A549 (cell line): ENCODE measurements around the gene CFAP157. TPM values are rescaled to one million over a fixed set of nuclear protein-coding genes. Genes with fewer than 3 reads are reported as not detected.

Experiments
- ATAC-seq, 2 experiments: fragments of 200-7000 bp in 1 of 2; fragments of >200 bp in 1 of 2; cut with Nextera tagmentation in 1 of 2; cut with Tn5 transposase in 1 of 2; 3 replicates each; pipeline versions ENCODE4 v1.8.0 to v1.9.1; 2018 to 2020; ENCODE audit warnings: mild to moderate bottlenecking in 1 of 2, moderate library complexity in 1 of 2
- CTCF ChIA-PET: fragments of 300-600 bp; sonication (Branson Sonifier 250); formaldehyde crosslinking; extraction: SDS; loops from one replicate; lab custom pipeline; 2021; ENCODE audit warnings: antibody characterized with exemption, inconsistent platforms; lab: Yijun Ruan, JAX
- POLR2A ChIA-PET: fragments of 350-600 bp; formaldehyde crosslinking; extraction: SDS; loops from one replicate; lab custom pipeline; 2021; ENCODE audit warnings: antibody characterized with exemption, inconsistent platforms; lab: Yijun Ruan, JAX
- DNase-seq, 2 experiments: peaks; one replicate each; pipeline versions ENCODE4 v3.0.0 to v3.0.0-alpha.2; 2011 to 2016; ENCODE audit warnings: low read depth in 1 of 2, low spot score in 1 of 2
- FAIRE-seq: peaks from 2 replicates; lab custom pipeline; 2011; peaks lifted over from hg19 to GRCh38; lab: Jason Lieb, UNC
- H3K27ac ChIP-seq, 2 experiments: fragments of >200 bp; sonication (Bioruptor Twin); formaldehyde crosslinking; 3 replicates each; pipeline ENCODE4 v1.5.1; 2016 to 2017
- H3K4me1 ChIP-seq: fragments of >200 bp; sonication (Bioruptor Twin); formaldehyde crosslinking; 3 replicates; pipeline ENCODE4 v1.6.1; 2016
- H3K4me2 ChIP-seq: fragments of >200 bp; sonication (Bioruptor Twin); formaldehyde crosslinking; 3 replicates; pipeline ENCODE4 v1.6.1; 2016
- H3K4me3 ChIP-seq: fragments of >200 bp; sonication (Bioruptor Twin); formaldehyde crosslinking; 3 replicates; pipeline ENCODE4 v1.5.1; 2016
- H3K9me3 ChIP-seq: fragments of >200 bp; sonication (Bioruptor Twin); formaldehyde crosslinking; 3 replicates; pipeline ENCODE4 v1.6.1; 2016
- CBX8 ChIP-seq: fragments of 200-600 bp; sonication (generic); IDR thresholded peaks from 2 replicates; pipeline ENCODE4 v1.6.1; 2016
- CEBPB ChIP-seq, 2 experiments: fragments of >200 bp in 1 of 2; sonication (Bioruptor Twin) in 1 of 2; formaldehyde crosslinking in 1 of 2; IDR thresholded peaks; 2 replicates each; pipeline ENCODE4 v1.6.1; 2012 to 2016
- EHMT2 ChIP-seq: fragments of 200-600 bp; sonication (generic); IDR thresholded peaks from 2 replicates; pipeline ENCODE4 v1.6.1; 2016; ENCODE audit warnings: antibody characterized with exemption, low read depth, mild to moderate bottlenecking, moderate library complexity
- EP300 ChIP-seq, 2 experiments: fragments of >200 bp; sonication (Bioruptor Twin); formaldehyde crosslinking; IDR thresholded peaks; 2 replicates in 1 of 2; 3 replicates in 1 of 2; pipeline ENCODE4 v1.6.1; 2016 to 2017
- FOSB ChIP-seq: fragments of 250-450 bp; sonication (Bioruptor Pico); IDR thresholded peaks from 2 replicates; pipeline ENCODE4 v1.5.0; 2020; ENCODE audit warnings: mild to moderate bottlenecking, moderate library complexity
- FOSL2 ChIP-seq, 2 experiments: fragments of 450-650 bp in 1 of 2; fragments of >200 bp in 1 of 2; sonication (Bioruptor Twin) in 1 of 2; formaldehyde crosslinking; IDR thresholded peaks; 2 replicates each; pipeline versions ENCODE4 v1.5.0 to v1.6.1; 2016 to 2020; ENCODE audit warnings: mild to moderate bottlenecking in 1 of 2, moderate library complexity in 1 of 2
- KDM1A ChIP-seq: fragments of 200-600 bp; sonication (generic); IDR thresholded peaks from 2 replicates; pipeline ENCODE4 v1.6.1; 2016; ENCODE audit warnings: low read depth, mild to moderate bottlenecking
- KDM5A ChIP-seq: fragments of 200-600 bp; sonication (generic); IDR thresholded peaks from 2 replicates; pipeline ENCODE4 v1.6.1; 2016; ENCODE audit warnings: antibody characterized with exemption, mild to moderate bottlenecking
- MAFK ChIP-seq: fragments of 450-650 bp; IDR thresholded peaks from 2 replicates; pipeline ENCODE4 v1.6.1; 2014; ENCODE audit not compliant: partially characterized antibody
- MYC ChIP-seq: IDR thresholded peaks from 2 replicates; pipeline ENCODE4 v1.6.1; 2012; ENCODE audit warnings: mild to moderate bottlenecking, inconsistent platforms, low read length, improper control_type of control experiment, borderline replicate concordance
- NPAS2 ChIP-seq: fragments of 250-450 bp; sonication (Bioruptor Pico); IDR thresholded peaks from 2 replicates; pipeline ENCODE4 v1.8.0; 2022; ENCODE audit warnings: mild to moderate bottlenecking, moderate library complexity, borderline replicate concordance
- PHF8 ChIP-seq: fragments of 200-600 bp; sonication (generic); IDR thresholded peaks from 2 replicates; pipeline ENCODE4 v1.6.1; 2016; ENCODE audit warnings: low read depth, mild to moderate bottlenecking, antibody characterized with exemption, moderate library complexity, borderline replicate concordance
- POLR2A ChIP-seq: IDR thresholded peaks from 2 replicates; pipeline ENCODE4 v1.6.1; 2012; ENCODE audit warnings: mild to moderate bottlenecking, low read length
- POLR2AphosphoS2 ChIP-seq: conservative IDR thresholded peaks from 2 replicates; pipeline ENCODE4 v1.6.1; 2012; ENCODE audit warnings: low read length, improper control_type of control experiment, inconsistent platforms
- RAD21 ChIP-seq, 2 experiments: fragments of >200 bp in 1 of 2; sonication (Bioruptor Twin) in 1 of 2; formaldehyde crosslinking in 1 of 2; IDR thresholded peaks in 1 of 2; conservative IDR thresholded peaks in 1 of 2; 2 replicates in 1 of 2; 3 replicates in 1 of 2; pipeline ENCODE4 v1.6.1; 2012 to 2018; ENCODE audit warnings: inconsistent platforms in 1 of 2
- RARB ChIP-seq: fragments of 250-450 bp; sonication (Bioruptor Pico); IDR thresholded peaks from 2 replicates; pipeline ENCODE4 v1.8.0; 2021; ENCODE audit warnings: mild to moderate bottlenecking, moderate library complexity
- SREBF2 ChIP-seq: fragments of 450-650 bp; IDR thresholded peaks from 2 replicates; pipeline ENCODE4 v1.6.1; 2014; ENCODE audit warnings: mild to moderate bottlenecking, moderate library complexity
- ZSCAN20 ChIP-seq: fragments of 250-450 bp; sonication (Bioruptor Pico); IDR thresholded peaks from 2 replicates; pipeline ENCODE4 v1.8.0; 2022; ENCODE audit warnings: mild to moderate bottlenecking, moderate library complexity
- WGBS: methylation state at CpG from one replicate; pipeline ENCODE4 v1.1.6; 2017; ENCODE audit errors: missing lambda C conversion rate; 5-methylcytosine and 5-hydroxymethylcytosine counted together
- polyA plus RNA-seq, 4 experiments: library from polyadenylated mRNA; depleted of rRNA in 3 of 4; stranded (reverse); fragments of >200 nt; fragmentation: RNase III in 1 of 4; extraction: RNeasy Plus Mini Kit Qiagen cat#74134 plus additional on column Dnase treatment in 1 of 4; gene quantifications; 2 replicates in 3 of 4; 3 replicates in 1 of 4; pipeline ENCODE4 v1.2.3, GENCODE V29; 2011 to 2017
- TF ChIP-seq, protein P1 (sequence below): fragments of 150-350 bp; IDR thresholded peaks from 2 replicates; pipeline ENCODE4 v1.6.1; 2014; ENCODE audit warnings: low read depth, mild to moderate bottlenecking, low read length
- TF ChIP-seq, protein P2 (sequence below): IDR thresholded peaks from 2 replicates; pipeline ENCODE4 v1.6.1; 2012; ENCODE audit warnings: low read depth, borderline replicate concordance
- TF ChIP-seq, protein P3 (sequence below): fragments of 250-450 bp; sonication (Bioruptor Pico); IDR thresholded peaks from 2 replicates; pipeline ENCODE4 v1.5.0; 2020; ENCODE audit warnings: low read depth, mild to moderate bottlenecking, moderate library complexity

The CFAP157 gene
- polyA plus RNA-seq, 2 of the 4 experiments (the other 2 are of a cell fraction): 0.04 TPM

DNA sequence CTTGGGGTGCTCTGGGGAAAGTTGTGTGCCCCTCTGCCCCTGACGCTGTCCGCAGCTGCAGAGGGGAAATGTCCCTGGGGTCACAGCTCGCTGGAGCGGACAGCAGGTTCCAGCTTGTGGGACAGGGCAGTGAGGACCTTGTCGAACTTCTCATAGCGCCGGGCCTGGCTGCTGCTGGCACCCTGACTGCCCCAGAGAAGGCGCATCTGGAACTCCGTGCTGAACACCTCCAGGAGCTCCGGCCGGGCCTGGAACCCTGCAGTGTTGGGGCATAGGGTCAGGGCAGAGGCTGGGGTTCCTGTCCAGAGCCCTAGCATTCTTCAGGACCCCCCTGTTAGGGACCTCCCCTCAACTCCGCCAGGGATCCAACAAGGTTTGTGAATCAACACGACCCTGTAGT is 31.9 kb downstream of the CFAP157 start (continued):
- TF ChIP-seq FOSL2 (IDR thresholded peaks at IDR 0.05) (no peak), FOSL2 (CRISPR knock-in tag; IDR thresholded peaks at IDR 0.05) (no peak), SREBF2 (no peak), RARB (CRISPR knock-in tag) (no peak), ZSCAN20 (CRISPR knock-in tag) (no peak), CEBPB (IDR thresholded peaks at IDR 0.05) (no peak), RAD21 (conservative IDR thresholded peaks at IDR 0.05 in 1 of 2, IDR thresholded peaks at IDR 0.05 in 1 of 2) (no peak)
- TF ChIP-seq, protein P1, sequence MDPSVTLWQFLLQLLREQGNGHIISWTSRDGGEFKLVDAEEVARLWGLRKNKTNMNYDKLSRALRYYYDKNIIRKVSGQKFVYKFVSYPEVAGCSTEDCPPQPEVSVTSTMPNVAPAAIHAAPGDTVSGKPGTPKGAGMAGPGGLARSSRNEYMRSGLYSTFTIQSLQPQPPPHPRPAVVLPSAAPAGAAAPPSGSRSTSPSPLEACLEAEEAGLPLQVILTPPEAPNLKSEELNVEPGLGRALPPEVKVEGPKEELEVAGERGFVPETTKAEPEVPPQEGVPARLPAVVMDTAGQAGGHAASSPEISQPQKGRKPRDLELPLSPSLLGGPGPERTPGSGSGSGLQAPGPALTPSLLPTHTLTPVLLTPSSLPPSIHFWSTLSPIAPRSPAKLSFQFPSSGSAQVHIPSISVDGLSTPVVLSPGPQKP: no peak

DNA sequence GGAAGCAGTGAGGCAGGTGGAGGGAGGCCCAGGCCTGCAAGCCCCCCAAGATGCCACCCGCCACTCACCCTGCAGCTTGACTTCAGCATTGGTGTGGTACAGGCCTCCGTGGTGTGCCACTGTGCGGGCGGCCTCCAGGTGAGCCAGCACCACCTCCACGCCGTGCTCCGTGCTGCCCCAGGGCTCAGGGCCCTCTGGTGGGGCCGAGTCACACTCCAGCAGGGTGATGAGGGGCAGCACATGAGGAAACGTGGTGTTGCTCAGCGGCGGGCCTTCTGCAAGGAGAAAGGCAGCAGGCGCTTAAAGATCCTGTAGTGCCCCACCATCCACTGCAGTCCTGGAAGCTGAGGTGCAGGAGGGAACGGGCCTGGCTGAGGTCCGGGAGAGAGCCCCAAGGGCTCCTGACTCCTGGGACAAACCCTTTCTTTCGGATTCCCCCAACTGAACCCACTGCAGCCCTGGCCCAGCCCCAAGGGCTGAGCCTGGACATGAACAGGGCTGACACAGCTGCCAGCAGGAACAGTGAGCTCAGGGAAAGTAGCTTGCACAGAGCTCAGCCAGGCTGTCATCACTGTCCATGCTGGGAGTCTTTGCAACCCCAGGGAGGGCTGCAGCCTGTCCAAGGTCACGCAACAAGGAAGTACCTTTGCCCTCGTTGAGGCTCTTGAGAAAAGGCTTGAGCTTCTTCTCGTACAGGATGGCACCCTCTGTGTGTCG is 33.0 kb downstream of the CFAP157 start:
- H3K27ac ChIP-seq: peak overlapping the region; percentile 54 to 81

DNA sequence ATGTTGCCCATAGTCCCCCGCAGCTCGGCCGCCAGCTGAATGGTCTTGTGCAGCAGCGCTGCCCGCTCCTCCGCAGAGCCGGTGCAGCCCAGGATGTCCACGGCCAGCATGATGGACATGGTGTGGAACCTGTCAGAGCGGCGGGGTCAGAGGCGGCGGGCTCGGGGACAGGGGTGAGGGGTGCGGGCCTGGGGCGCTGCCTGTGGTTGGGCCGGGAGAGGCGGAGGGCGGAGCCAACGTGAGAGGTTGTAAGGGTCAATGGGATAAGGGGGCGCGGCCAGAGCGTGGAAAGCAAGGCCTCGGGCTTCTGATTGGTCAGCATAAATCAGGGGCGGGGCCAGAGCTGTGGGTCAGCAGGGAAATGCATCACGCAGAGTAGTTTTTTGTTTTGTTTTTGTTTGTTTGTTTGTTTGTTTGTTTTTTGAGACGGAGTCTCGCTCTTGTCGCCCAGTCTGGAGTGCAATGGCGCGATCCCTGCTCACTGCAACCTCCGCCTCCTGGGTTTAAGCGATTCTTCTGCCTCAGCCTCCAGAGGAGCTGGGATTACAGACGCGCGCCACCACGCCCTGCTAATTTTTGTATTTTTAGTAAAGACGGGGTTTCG is 35.1 kb downstream of the CFAP157 start:
- Histone ChIP-seq H3K4me3 (peak overlapping the region; percentile 42), H3K9me3 (no peaks in the 10 kb centered on the region), H3K4me1 (peaks cover 31% of the 10 kb centered on the region), H3K4me2 (peak overlapping the region; percentile 89), H3K27ac (peak overlapping the region; percentile 6 to 71; a peak in 4 of 6 replicates)
- ChIA-PET POLR2A (interaction anchor here (1.1 kb wide), 1 partner anchor 29 kb away, joined by 3 read pairs; no protein-coding TSS in a partner anchor), CTCF (interaction anchor here (0.6 to 9.6 kb wide), 10 partner anchors 9 to 200 kb away, joined by 3 to 114 read pairs (median 6); partner anchors contain the start of gene CDK9)
- ATAC-seq (peak; percentile 67 to 78), DNase-seq (peak; percentile 49 to 81), FAIRE-seq (no peak)
- WGBS: 32% methylated on average over 29 of the region's 38 CpGs
- TF ChIP-seq MAFK: peak; percentile 91
- no peak for TF ChIP-seq POLR2AphosphoS2

More for the DNA sequence above, 33.0 kb downstream of the CFAP157 start:
- H3K4me1 ChIP-seq: peaks cover 34% of the 10 kb centered on the region
- peak overlapping the region; percentile 89 for H3K4me2 ChIP-seq
- FAIRE-seq (no peak), DNase-seq (no peak), ATAC-seq (no peak)
- no peaks in the 10 kb centered on the region for H3K9me3 ChIP-seq
- POLR2A ChIA-PET: interaction anchor here (1.4 to 2.0 kb wide), 2 partner anchors 31 to 46 kb away, joined by 5 to 9 read pairs; partner anchors contain the start of gene CDK9
- TF ChIP-seq SREBF2: no peak
- TF ChIP-seq POLR2AphosphoS2: no peak
- TF ChIP-seq MYC: no peak
- no peak for TF ChIP-seq EP300 (IDR thresholded peaks at IDR 0.05)
- TF ChIP-seq, protein P2, sequence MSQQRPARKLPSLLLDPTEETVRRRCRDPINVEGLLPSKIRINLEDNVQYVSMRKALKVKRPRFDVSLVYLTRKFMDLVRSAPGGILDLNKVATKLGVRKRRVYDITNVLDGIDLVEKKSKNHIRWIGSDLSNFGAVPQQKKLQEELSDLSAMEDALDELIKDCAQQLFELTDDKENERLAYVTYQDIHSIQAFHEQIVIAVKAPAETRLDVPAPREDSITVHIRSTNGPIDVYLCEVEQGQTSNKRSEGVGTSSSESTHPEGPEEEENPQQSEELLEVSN: no peak
- TF ChIP-seq POLR2A: no peak
- no peak for TF ChIP-seq PHF8
- no peak for TF ChIP-seq KDM1A
- no peak for TF ChIP-seq NPAS2
- TF ChIP-seq MAFK: no peak
- no peak for TF ChIP-seq FOSB (CRISPR knock-in tag)
- TF ChIP-seq EHMT2: no peak
- TF ChIP-seq CEBPB (IDR thresholded peaks at IDR 0.05): no peak
- TF ChIP-seq KDM5A: no peak
- TF ChIP-seq FOSL2 (IDR thresholded peaks at IDR 0.05): no peak
- no peak for TF ChIP-seq FOSL2 (CRISPR knock-in tag; IDR thresholded peaks at IDR 0.05)
- TF ChIP-seq, protein P1: no peak
- no peak for TF ChIP-seq CBX8
- TF ChIP-seq, protein P3, sequence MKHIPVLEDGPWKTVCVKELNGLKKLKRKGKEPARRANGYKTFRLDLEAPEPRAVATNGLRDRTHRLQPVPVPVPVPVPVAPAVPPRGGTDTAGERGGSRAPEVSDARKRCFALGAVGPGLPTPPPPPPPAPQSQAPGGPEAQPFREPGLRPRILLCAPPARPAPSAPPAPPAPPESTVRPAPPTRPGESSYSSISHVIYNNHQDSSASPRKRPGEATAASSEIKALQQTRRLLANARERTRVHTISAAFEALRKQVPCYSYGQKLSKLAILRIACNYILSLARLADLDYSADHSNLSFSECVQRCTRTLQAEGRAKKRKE (CRISPR knock-in tag): no peak
- H3K4me3 ChIP-seq: no peak overlapping the region
- CTCF ChIA-PET: interaction anchor here (0.6 to 9.6 kb wide), 10 partner anchors 10 to 188 kb away, joined by 3 to 114 read pairs (median 4); partner anchors contain the start of genes CDK9, PTRH1 and TTC16
- WGBS: 85% methylated on average over 19 of the region's 19 CpGs
